Thyroid gland (tissue), 4 donors: Measurements from ENCODE around the gene FOXP1.

Source experiments
- POLR2A ChIP-seq, 2 donors: fragments of 450-650 bp; IDR thresholded peaks; one replicate each; pipeline ENCODE4 v1.6.1; 2017; ENCODE audit warnings: antibody characterized with exemption in 2 of 2, mild to moderate bottlenecking in 2 of 2, moderate library complexity in 1 of 2
- TF ChIP-seq, protein P1 (sequence below), 6 experiments: fragments of 200-600 bp in 3 of 6; fragments of 450-650 bp in 3 of 6; sonication (generic) in 3 of 6; IDR thresholded peaks; one replicate each; pipeline ENCODE4 v1.5.1; 2016 to 2019; ENCODE audit warnings: antibody characterized with exemption in 6 of 6, mild to moderate bottlenecking in 2 of 6, inconsistent platforms in 1 of 6, moderate library complexity in 1 of 6

DNA sequence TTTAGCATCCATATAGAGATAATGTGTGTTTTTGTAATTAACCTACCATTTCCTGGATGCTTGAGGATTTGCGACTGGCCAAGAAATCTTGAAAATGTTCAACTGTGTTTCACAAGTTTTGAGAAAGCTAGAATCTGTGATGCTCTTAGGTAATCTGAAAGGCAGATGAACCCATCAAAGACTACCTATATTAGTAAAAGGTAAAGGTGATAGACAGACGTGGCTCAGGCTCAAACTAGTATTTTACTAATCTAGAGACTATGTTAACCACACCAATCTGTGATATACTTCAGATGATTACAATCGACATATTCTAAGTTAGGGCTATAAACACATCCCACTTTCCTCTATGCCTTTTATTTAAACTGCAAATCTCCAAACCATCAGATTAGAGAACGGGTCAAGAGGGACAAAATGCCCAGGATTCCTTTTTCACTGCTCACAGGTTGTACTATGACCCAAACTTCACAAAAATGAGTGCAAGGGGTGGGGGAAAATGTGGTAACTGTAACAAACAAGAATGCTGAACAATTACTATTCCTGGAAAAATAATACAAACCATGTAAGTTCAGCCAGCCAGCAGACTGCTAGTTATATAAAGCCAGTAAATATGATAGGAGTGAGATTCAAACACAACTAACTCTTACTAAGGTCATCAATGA, 295.1 kb downstream of the FOXP1 start:
- no peak for TF ChIP-seq POLR2A (IDR thresholded peaks at IDR 0.05)
- TF ChIP-seq, protein P1, sequence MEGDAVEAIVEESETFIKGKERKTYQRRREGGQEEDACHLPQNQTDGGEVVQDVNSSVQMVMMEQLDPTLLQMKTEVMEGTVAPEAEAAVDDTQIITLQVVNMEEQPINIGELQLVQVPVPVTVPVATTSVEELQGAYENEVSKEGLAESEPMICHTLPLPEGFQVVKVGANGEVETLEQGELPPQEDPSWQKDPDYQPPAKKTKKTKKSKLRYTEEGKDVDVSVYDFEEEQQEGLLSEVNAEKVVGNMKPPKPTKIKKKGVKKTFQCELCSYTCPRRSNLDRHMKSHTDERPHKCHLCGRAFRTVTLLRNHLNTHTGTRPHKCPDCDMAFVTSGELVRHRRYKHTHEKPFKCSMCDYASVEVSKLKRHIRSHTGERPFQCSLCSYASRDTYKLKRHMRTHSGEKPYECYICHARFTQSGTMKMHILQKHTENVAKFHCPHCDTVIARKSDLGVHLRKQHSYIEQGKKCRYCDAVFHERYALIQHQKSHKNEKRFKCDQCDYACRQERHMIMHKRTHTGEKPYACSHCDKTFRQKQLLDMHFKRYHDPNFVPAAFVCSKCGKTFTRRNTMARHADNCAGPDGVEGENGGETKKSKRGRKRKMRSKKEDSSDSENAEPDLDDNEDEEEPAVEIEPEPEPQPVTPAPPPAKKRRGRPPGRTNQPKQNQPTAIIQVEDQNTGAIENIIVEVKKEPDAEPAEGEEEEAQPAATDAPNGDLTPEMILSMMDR (IDR thresholded peaks at IDR 0.05): no peak
